Measurements from ENCODE around the gene BCAR1. TPM values are rescaled to one million over a fixed set of nuclear protein-coding genes. Genes with fewer than 3 reads are reported as not detected.
"Not testable (repeated sequence)": the region's sequence is repeated elsewhere in the genome, so short reads cannot be mapped to it uniquely, and the experiment has no call there.

The BCAR1 gene
- total RNA-seq, 2 donors from 2014 or later, result 51.1 to 181 TPM

DNA sequence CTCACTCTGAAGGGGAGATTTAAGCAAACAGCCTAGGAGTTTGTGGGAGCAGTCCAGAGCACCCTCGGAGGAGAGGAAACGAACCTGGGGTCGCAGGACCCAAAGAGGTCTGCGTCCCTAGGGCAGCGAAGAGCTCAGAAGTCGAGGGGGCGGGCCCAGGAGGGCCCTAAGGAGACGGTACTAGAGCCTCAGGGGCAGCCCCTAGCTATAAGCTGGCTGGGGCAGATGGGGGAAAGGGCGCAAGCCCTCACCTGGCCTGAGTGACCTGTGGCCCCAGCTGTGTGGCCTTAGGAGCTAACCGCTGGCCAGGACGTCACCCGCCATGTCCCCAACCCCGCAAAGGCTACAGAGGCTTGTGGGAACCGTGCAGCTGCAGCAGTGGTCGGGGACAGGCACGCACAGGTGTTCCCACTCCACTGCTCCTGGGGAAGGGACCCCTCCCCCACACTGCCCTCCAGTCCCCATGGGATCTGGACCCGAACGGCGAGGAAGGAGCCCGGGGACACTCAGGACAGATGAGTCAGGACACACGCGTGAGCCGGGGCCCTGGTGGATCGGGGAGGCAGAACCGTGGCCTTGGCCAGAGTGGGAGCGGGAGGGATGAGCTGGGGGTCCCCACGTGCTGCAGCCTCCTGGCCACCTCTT lies 42.4 kb downstream of the BCAR1 start:
- H3K9me3 ChIP-seq, result no peaks in the 10 kb centered on the region
- DNase-seq (ENCODE audit: low spot score), result no peak
- intact Hi-C loops (cut with DNase I), result no loop called here
- no peaks in the 10 kb centered on the region for H3K36me3 ChIP-seq
- WGBS, result 86% methylated on average over 23 of the region's 27 CpGs
- no peak overlapping the region for H3K4me3 ChIP-seq
- TF ChIP-seq POLR2A (IDR thresholded peaks at IDR 0.05) (no peak), POLR2AphosphoS5 (IDR thresholded peaks at IDR 0.05) (no peak)
- TF ChIP-seq, protein P1, sequence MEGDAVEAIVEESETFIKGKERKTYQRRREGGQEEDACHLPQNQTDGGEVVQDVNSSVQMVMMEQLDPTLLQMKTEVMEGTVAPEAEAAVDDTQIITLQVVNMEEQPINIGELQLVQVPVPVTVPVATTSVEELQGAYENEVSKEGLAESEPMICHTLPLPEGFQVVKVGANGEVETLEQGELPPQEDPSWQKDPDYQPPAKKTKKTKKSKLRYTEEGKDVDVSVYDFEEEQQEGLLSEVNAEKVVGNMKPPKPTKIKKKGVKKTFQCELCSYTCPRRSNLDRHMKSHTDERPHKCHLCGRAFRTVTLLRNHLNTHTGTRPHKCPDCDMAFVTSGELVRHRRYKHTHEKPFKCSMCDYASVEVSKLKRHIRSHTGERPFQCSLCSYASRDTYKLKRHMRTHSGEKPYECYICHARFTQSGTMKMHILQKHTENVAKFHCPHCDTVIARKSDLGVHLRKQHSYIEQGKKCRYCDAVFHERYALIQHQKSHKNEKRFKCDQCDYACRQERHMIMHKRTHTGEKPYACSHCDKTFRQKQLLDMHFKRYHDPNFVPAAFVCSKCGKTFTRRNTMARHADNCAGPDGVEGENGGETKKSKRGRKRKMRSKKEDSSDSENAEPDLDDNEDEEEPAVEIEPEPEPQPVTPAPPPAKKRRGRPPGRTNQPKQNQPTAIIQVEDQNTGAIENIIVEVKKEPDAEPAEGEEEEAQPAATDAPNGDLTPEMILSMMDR (IDR thresholded peaks at IDR 0.05), result no peak
- H3K27me3 ChIP-seq (replicated peaks; ENCODE audit: insufficient read depth), result no peaks in the 10 kb centered on the region
- no peaks in the 10 kb centered on the region for H3K4me1 ChIP-seq (replicated peaks)
- H3K27ac ChIP-seq, result no peak overlapping the region

DNA sequence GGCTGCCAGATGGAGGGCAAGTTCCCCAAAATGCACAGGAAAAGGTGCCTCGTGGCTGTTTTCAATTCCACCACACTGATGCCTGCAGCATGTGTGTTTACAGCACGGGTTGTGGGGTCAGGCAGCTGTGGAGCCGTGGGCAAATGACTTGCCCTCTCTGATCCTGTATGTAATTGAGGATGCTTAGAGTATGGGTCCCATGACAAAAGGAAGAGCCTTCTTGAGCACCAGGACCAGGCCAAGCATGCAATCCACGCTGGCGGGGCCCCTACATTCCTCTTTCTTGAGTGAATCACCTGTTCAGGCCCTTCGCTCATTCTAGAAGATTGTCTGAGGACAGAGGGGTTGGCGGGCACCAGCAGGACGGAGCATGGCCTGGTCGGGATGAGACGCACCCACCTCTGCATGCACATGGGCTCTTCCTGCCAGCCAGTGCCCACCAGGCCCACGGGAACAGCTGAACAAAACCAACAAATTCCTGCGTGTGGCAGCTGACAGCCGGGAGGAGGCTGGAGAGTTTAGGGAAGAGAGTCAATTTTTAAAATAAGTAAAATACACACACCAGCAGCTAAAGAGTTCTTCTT lies 43.1 kb downstream of the BCAR1 start:
- H3K27me3 ChIP-seq (replicated peaks; ENCODE audit: insufficient read depth), result no peaks in the 10 kb centered on the region
- DNase-seq (ENCODE audit: low spot score), result no peak
- no peaks in the 10 kb centered on the region for H3K36me3 ChIP-seq
- H3K4me1 ChIP-seq (replicated peaks), result no peaks in the 10 kb centered on the region
- no peaks in the 10 kb centered on the region for H3K9me3 ChIP-seq
- H3K27ac ChIP-seq, result no peak overlapping the region
- intact Hi-C loops (cut with DNase I), result no loop called here
- H3K4me3 ChIP-seq, result no peak overlapping the region
- no peak for TF ChIP-seq POLR2AphosphoS5 (IDR thresholded peaks at IDR 0.05)
- TF ChIP-seq, protein P1 (IDR thresholded peaks at IDR 0.05), result no peak
- WGBS, result 76% methylated on average over 13 of the region's 13 CpGs

DNA sequence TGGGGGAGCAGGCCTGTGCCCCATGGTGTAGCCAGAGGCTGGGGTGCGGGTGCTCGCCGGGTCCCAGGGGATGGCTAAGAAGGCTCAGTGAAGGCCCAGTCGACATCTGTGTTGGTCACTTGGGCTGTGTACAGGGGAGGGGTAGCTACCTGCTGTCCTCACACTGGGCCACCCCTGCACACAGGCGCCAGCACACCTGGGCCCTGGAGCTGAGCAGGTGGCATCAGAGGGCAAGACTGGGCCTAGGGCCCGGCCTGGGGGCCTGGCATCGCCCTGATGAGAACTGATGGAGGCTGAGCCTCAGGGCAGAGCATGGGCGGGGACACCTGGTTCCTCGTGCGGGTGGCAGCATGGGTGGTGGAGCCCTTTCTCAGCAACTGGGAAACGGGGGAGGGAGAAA lies 43.6 kb downstream of the BCAR1 start:
- WGBS, result 92% methylated on average over 11 of the region's 11 CpGs
- no peaks in the 10 kb centered on the region for H3K4me1 ChIP-seq (replicated peaks)
- DNase-seq (ENCODE audit: low spot score), result no peak
- no peaks in the 10 kb centered on the region for H3K36me3 ChIP-seq
- TF ChIP-seq POLR2AphosphoS5 (IDR thresholded peaks at IDR 0.05) (no peak), POLR2A (IDR thresholded peaks at IDR 0.05) (no peak)
- TF ChIP-seq, protein P1 (IDR thresholded peaks at IDR 0.05), result no peak
- no peak overlapping the region for H3K4me3 ChIP-seq
- no peaks in the 10 kb centered on the region for H3K9me3 ChIP-seq
- no peaks in the 10 kb centered on the region for H3K27me3 ChIP-seq (replicated peaks; ENCODE audit: insufficient read depth)
- intact Hi-C loops (cut with DNase I), result loop anchor here (2.0 kb wide), 1 partner anchor 17 kb away; no protein-coding TSS in a partner anchor
- H3K27ac ChIP-seq, result no peak overlapping the region

DNA sequence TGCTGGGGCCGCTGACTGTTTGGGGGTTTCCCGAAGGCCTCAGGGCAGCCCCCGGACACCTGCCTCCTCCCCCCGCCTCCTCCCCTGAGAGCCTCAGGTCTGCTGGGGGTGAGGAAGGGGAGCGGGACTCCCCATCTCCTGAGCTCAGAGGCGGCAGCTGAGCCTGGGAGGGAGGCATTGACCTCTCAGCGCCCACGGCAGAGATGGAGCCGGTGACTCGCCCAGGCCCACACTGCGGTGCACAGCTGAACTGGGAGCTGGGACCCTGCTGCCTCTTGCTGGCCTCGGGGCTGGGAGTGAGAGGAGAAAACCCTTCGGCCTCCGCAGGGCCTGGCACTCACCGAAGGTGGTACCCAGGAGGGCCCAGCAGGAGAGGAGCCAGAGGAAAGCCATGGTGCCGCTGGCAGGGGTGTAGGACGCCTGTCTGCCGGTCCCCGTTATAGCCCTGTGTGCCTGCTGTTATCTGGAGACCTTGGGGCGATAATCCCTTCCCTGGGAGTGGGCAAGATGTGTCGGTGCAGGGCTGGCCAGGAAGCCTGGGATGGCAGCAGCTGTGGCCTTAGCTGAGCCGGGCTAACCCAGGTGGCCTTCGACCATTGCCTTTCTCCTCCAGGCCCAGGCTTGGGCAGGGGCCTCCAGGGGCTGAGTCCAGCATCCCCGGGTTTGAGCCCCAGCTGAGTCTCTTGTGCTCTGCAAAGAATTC lies 44.5 kb downstream of the BCAR1 start, which contains the start of gene CTRB2:
Gene CTRB2 (minus strand): TSS at position 413 of the 703 bp plus-strand sequence. CDS start 20 bp downstream, at position 393.
- no peak for DNase-seq (ENCODE audit: low spot score)
- H3K27ac ChIP-seq, result no peak within 1 kb of the TSS
- H3K9me3 ChIP-seq, result no peaks in the 10 kb centered on the region
- H3K4me3 ChIP-seq, result no peak within 1 kb of the TSS
- intact Hi-C loops (cut with DNase I), result loop anchor here (2.0 kb wide), 1 partner anchor 18 kb away; no protein-coding TSS in a partner anchor
- H3K36me3 ChIP-seq, result no peaks in the 10 kb centered on the region
- no peaks in the 10 kb centered on the region for H3K4me1 ChIP-seq (replicated peaks)
- WGBS, result 86% methylated on average over 23 of the region's 24 CpGs
- TF ChIP-seq, protein P1 (IDR thresholded peaks at IDR 0.05), result no peak
- TF ChIP-seq POLR2AphosphoS5 (IDR thresholded peaks at IDR 0.05) (no peak), POLR2A (IDR thresholded peaks at IDR 0.05) (no peak)
- H3K27me3 ChIP-seq (replicated peaks; ENCODE audit: insufficient read depth), result no peaks in the 10 kb centered on the region

DNA sequence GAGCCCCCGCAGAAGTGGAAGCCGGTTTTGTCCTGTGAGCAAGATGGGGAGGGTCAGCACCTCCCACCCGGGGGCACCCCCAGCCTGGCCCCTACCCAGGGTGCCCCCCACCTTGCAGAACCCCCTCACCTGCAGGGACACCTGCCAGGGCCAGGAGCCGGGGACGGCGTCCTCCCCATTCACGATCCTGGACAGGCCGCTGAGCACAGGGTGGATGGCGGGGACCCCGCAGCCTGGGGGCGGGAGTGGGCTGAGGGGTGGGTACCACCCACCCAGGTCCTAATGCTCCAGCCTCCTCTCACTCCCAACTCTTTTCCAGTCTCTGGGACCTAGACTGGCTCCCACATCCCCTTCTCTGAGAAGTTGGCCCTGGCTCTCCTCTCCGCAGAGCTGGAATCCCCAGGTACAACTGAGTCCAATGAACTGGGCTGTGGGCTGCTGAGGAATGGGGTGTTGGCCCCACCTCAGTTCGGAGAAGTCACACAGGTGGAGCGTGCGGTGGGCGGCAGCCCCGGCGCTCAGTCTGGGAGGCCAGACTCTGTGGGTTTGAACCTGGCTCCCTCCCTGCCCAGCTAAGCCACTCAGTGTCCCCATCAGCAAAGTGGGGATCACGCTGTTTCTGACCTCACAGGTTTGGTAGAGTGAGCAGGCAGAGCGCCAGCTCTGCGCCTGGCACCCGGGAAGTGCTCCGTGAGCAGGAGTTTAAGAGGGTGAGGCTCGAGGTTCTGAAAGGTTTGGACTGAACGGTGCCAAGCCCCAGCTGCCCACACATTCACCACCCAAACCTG lies 45.3 kb downstream of the BCAR1 start:
- H3K9me3 ChIP-seq; H3K27me3 ChIP-seq (replicated peaks; ENCODE audit: insufficient read depth); H3K4me3 ChIP-seq; DNase-seq (ENCODE audit: low spot score); H3K27ac ChIP-seq; H3K4me1 ChIP-seq (replicated peaks); H3K36me3 ChIP-seq: not testable (repeated sequence)
- intact Hi-C loops (cut with DNase I), result loop anchor here (2.0 kb wide), 1 partner anchor 19 kb away; no protein-coding TSS in a partner anchor
- 82% methylated on average over 17 of the region's 25 CpGs for WGBS

DNA sequence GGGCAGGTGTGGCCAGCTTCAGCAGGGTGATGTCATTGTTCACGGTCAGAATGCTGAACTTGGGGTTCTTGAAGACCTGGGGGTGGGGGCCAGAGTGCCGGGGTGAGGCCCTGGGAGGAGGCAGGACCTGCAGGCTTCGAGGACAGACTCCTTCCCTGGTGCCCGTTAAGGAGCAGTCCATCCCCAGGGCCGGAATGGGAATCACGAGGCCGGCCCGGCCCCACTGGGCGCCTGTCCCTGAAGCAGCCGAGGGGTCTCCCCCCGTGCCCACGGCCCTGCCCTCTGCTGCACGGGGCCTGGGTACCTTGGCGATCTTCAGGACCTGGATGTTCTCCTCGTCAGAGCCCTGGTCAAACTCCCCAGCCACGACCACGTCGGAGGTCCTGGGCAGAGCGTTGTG lies 46.0 kb downstream of the BCAR1 start:
- H3K4me3 ChIP-seq; H3K9me3 ChIP-seq; H3K27me3 ChIP-seq (replicated peaks; ENCODE audit: insufficient read depth); intact Hi-C loops (cut with DNase I); H3K27ac ChIP-seq; DNase-seq (ENCODE audit: low spot score); H3K4me1 ChIP-seq (replicated peaks); H3K36me3 ChIP-seq: not testable (repeated sequence)
- 95% methylated on average over 11 of the region's 19 CpGs for WGBS

DNA sequence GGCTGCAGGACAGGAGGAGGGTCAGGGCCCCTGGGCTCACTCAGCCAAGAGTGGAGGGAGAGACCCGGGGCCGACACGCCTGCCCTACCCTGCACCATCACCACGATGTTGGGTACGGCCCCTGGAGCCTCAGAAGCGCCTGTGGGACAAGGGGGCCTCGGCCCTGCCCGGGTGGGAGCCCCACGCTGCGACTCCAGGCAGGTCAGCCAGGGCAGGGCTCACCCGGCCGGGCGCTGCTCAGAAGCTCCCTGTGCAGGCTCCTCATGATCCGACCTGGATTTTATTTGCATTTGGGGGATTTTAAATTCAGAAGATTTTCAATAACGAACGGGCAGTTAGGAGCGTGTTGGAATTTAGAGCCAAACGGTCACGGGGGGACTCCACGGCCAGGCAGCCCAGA lies 46.5 kb downstream of the BCAR1 start:
- H3K36me3 ChIP-seq; H3K27ac ChIP-seq; H3K9me3 ChIP-seq; H3K4me3 ChIP-seq; intact Hi-C loops (cut with DNase I); H3K27me3 ChIP-seq (replicated peaks; ENCODE audit: insufficient read depth); H3K4me1 ChIP-seq (replicated peaks); DNase-seq (ENCODE audit: low spot score): not testable (repeated sequence)
- WGBS, result no CpG with 5 or more reads among the region's 20 CpGs

Measured in prostate gland (tissue), 2 donors.